Fibroblast of the aortic adventitia (primary cell): ENCODE measurements around the gene EIF2AK2. TPM values are rescaled to one million over a fixed set of nuclear protein-coding genes. Genes with fewer than 3 reads are reported as not detected.

Source experiments
- DNase-seq: peaks from one replicate; pipeline ENCODE4 v3.0.0-alpha.2; 2010; ENCODE audit warnings: low read depth
- H3K4me3 ChIP-seq: 2 replicates; pipeline ENCODE4 v1.5.1; 2011; ENCODE audit warnings: low read depth, mild to moderate bottlenecking, control low read depth, low read length, moderate library complexity
- total RNA-seq: library from RNA; depleted of rRNA; stranded (reverse); fragments of >200 nt; gene quantifications from 2 replicates; pipeline ENCODE4 v1.2.3, GENCODE V29; 2012; ENCODE audit warnings: low replicate concordance
- TF ChIP-seq, protein P1 (sequence below): IDR thresholded peaks from 2 replicates; pipeline ENCODE4 v1.5.1; 2011; ENCODE audit warnings: mild to moderate bottlenecking, low read length, control low read depth, inconsistent platforms; ENCODE audit not compliant: insufficient read depth

EIF2AK2 gene
- total RNA-seq, 1 donor = 53.8 TPM

DNA sequence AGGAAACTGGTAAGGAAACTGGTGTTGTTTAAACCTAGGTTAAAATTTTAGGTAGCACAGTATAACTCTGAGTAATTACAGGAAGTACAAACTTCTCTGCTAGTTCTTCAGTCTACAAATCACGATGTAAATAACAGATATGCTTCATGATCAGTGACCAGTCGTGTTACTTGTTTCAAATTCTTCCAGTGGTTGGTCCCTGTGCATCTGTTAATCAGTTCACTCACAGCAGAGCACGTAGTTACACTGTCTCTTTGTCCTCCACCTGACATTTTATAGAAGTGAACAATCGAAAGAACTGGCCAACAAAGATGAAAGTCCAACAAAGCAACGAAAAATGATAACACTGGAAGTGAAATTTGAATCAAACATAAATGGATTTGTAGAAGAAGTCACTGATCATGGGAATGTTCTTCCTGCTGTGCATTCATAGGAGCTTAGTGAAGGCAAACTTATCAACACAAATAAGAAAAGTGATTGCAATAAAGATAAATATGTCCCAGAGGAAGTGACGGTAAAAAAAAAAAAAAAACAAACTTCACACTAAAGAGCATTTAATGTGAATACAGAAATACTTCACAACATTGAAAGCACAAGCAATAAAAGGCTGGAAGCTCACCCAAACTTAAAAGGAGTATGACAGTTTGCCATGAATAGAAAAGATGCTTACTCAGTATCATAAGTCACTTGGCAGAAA, 7.0 kb downstream of the EIF2AK2 start:
- H3K4me3 ChIP-seq = no peak overlapping the region
- no peak for DNase-seq
- TF ChIP-seq, protein P1, sequence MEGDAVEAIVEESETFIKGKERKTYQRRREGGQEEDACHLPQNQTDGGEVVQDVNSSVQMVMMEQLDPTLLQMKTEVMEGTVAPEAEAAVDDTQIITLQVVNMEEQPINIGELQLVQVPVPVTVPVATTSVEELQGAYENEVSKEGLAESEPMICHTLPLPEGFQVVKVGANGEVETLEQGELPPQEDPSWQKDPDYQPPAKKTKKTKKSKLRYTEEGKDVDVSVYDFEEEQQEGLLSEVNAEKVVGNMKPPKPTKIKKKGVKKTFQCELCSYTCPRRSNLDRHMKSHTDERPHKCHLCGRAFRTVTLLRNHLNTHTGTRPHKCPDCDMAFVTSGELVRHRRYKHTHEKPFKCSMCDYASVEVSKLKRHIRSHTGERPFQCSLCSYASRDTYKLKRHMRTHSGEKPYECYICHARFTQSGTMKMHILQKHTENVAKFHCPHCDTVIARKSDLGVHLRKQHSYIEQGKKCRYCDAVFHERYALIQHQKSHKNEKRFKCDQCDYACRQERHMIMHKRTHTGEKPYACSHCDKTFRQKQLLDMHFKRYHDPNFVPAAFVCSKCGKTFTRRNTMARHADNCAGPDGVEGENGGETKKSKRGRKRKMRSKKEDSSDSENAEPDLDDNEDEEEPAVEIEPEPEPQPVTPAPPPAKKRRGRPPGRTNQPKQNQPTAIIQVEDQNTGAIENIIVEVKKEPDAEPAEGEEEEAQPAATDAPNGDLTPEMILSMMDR = no peak

DNA sequence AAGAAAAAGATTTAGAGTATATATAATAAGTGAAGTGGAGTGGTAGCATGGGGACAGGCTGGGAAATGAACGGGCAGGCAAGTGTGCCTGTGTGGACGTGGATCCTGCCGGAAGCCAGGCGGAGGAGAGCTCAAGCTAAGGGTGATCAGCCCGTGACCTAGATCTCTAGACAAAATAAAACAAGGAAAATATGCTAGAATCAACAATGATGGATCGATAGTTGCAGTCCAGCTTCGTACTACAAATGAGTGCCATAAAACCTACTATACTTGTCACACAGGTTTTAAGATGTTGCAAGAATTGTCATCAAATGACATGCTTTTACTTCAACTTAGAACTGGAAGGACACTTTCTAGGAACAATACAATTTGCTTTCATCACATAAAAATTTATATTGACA, 8.5 kb downstream of the EIF2AK2 start:
- TF ChIP-seq, protein P1 = no peak
- DNase-seq = no peak
- H3K4me3 ChIP-seq = no peak overlapping the region

DNA sequence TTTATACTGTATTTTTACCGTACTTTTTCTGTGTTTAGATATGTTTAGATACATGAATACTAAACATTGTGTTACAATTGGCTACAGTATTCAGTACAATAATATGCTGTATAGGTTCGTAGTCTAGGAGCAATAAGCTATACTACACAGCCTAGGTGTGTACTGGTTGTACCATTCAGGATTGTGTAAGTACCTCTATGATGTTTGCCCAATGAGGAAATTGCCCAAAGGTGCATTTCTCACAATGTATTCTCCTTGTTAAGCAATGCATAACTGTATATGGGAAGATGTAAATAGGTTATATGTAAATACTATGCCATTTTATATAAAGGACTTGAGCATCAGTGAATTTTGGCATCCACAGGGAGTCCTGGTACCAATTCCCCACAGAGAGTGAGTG, 10.7 kb downstream of the EIF2AK2 start:
- no peak for DNase-seq
- no peak overlapping the region for H3K4me3 ChIP-seq
- TF ChIP-seq, protein P1 = no peak

DNA sequence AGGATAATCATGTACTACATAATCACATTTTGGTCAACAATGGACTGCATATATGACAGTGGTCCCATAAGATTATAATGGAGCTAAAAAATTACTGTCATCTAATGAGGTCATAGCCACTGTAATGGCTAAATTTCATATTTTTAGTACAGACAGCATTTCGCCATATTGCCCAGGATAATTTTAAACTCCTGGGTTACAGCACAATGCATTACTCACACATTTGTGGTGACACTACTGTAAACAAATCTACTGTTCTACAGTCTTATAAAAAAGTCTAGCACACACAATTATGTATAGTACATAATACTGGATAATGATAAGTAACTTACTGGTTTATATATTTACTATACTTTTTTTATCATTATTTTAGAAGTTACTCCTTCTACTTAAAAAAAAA, 12.8 kb downstream of the EIF2AK2 start:
- DNase-seq = no peak
- H3K4me3 ChIP-seq = no peak overlapping the region
- TF ChIP-seq, protein P1 = no peak

DNA sequence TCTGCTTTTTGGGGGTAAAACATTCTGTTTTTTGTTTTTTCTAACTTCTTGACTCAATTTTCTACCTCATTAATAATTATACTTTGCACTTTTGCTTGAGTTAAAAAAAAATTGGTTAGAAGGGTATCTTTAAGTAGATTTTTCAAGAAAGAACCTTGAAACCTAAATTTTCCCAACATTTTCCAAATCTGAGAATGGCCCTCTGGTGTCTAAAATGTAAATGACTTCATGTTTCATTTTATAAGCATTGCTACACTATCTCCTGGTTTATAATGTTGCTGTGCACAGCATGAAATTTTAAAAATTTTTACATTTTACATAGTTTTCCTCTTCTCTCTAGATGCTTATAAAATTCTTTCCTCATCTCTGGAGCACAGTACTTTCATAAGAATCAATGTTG, 14.2 kb downstream of the EIF2AK2 start:
- no peak overlapping the region for H3K4me3 ChIP-seq
- no peak for DNase-seq
- TF ChIP-seq, protein P1 = no peak

DNA sequence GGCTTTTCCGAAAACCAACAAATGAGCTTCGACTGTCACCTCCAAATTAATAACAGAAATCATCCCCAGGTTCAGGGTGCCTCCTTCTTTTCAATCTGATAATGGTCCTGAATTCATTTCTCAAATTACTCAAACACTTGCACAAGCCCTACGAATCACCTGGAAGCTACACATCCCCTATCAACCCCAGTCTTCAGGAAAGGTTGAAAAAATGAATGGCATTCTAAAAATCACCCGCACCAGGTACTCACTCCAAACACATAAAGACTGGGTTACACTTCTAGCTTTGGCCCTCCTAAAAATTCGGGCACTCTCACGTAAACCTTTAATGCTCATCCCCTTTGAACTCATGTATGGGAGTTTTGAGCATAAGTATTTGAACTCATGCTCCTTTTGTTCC, 23.9 kb downstream of the EIF2AK2 start:
- no peak for DNase-seq
- no peak overlapping the region for H3K4me3 ChIP-seq
- TF ChIP-seq, protein P1 = no peak

DNA sequence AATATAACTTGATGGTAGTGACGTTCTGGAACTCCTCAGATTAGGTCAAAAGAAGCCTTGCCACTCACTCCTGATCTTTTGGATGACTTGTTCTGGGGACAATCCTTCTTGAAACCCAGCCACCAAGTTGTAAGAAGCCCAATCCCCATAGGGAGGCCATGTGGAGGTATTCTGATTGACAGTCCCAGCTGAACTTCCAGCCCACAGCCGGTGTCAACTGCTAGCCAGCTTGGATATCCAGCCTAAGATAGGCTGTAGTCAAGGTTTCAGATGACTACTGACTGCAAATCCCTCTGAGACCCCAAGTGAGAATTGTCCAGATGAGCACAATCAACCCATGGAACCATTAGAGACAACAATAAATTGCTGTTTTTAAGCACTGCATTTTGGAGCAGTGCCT, 31.4 kb downstream of the EIF2AK2 start:
- DNase-seq = no peak
- no peak overlapping the region for H3K4me3 ChIP-seq
- TF ChIP-seq, protein P1 = no peak
